ENCODE measurements around the gene MTUS2.

DNA sequence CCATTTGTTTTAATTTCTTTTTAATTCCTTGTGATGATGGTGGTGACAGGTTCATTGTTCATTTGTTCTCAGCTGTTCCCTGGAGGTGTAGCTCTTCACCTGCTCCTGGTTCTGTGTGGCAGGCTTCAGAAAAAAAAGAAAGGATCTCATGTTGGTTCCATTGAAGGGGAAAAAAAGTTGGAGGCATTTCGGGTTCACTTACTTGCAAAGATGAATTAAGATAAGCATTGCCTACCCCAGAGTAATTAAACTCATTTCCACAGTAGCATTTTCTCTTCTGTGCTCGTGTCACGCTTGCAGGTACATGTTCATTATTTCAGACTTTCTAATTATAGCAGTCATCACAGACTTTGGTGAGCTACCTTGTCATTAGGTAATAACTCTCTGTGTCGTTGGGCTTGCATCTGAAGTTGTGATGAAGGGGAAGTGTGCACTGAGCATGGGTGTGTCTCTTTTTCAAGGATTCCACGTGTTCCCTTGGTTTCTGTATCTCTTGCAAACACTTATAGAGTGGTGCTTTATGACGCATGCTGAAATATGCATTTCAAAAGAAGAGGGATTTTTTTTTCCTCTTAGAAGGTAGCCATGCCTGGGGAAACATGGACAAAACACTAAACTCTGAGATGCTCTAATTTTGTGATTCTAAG is 69.1 kb downstream of the MTUS2 start:
- TF ChIP-seq, protein P1, sequence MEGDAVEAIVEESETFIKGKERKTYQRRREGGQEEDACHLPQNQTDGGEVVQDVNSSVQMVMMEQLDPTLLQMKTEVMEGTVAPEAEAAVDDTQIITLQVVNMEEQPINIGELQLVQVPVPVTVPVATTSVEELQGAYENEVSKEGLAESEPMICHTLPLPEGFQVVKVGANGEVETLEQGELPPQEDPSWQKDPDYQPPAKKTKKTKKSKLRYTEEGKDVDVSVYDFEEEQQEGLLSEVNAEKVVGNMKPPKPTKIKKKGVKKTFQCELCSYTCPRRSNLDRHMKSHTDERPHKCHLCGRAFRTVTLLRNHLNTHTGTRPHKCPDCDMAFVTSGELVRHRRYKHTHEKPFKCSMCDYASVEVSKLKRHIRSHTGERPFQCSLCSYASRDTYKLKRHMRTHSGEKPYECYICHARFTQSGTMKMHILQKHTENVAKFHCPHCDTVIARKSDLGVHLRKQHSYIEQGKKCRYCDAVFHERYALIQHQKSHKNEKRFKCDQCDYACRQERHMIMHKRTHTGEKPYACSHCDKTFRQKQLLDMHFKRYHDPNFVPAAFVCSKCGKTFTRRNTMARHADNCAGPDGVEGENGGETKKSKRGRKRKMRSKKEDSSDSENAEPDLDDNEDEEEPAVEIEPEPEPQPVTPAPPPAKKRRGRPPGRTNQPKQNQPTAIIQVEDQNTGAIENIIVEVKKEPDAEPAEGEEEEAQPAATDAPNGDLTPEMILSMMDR (IDR thresholded peaks at IDR 0.05): no peak
- TF ChIP-seq EP300 (IDR thresholded peaks at IDR 0.05) (no peak), POLR2A (IDR thresholded peaks at IDR 0.05) (no peak)

Data from suprapubic skin (tissue), 3 donors.